ENCODE data around the gene RPL14.
A peak's percentile ranks its signal among the peaks of the same experiment; 100 is the strongest.

Gene RPL14

GRCh38 chr3:40464339-40465110 lies 7.4 kb downstream of the RPL14 start:
- no peak for DNase-seq

GRCh38 chr3:40465111-40465407 lies 7.9 kb downstream of the RPL14 start:
- DNase-seq: no peak

GRCh38 chr3:40465456-40465855 lies 8.3 kb downstream of the RPL14 start:
- DNase-seq: no peak

GRCh38 chr3:40468018-40468417 lies 10.9 kb downstream of the RPL14 start:
- DNase-seq: no peak

- no peak for DNase-seq
Observed at GRCh38 chr3:40470701-40471100, 13.6 kb downstream of the RPL14 start.

- peak; percentile 81 for DNase-seq
Observed at GRCh38 chr3:40476478-40477470, 19.6 kb downstream of the RPL14 start, which contains the start of gene ZNF619. Gene ZNF619 (plus strand): TSS chr3:40477122. CDS start chr3:40477980, 858 bp downstream.

GRCh38 chr3:40477666-40478065 lies 20.5 kb downstream of the RPL14 start:
- no peak for DNase-seq

GRCh38 chr3:40487172-40487571 lies 30.0 kb downstream of the RPL14 start:
- no peak for DNase-seq

GRCh38 chr3:40490916-40491315 lies 33.8 kb downstream of the RPL14 start:
- DNase-seq: no peak

GRCh38 chr3:40494698-40495097 lies 37.6 kb downstream of the RPL14 start:
- DNase-seq: no peak

GRCh38 chr3:40497288-40497687 lies 40.1 kb downstream of the RPL14 start:
- DNase-seq: no peak

- DNase-seq: no peak
Observed at GRCh38 chr3:40499952-40500351, 42.8 kb downstream of the RPL14 start.

- DNase-seq: no peak
Observed at GRCh38 chr3:40502034-40502433, 44.9 kb downstream of the RPL14 start.

GRCh38 chr3:40504636-40505430 lies 47.7 kb downstream of the RPL14 start:
- no peak for DNase-seq

GRCh38 chr3:40505599-40506462 lies 48.7 kb downstream of the RPL14 start, which contains the start of gene ZNF620:
Gene ZNF620 (plus strand): TSS chr3:40506039. CDS start chr3:40506353, 314 bp downstream.
- peak; percentile 82 for DNase-seq

- DNase-seq: no peak
Observed at GRCh38 chr3:40511031-40511718, 54.0 kb downstream of the RPL14 start.

- DNase-seq: no peak
Observed at GRCh38 chr3:40516201-40516600, 59.1 kb downstream of the RPL14 start.

GRCh38 chr3:40518067-40518466 lies 60.9 kb downstream of the RPL14 start:
- DNase-seq: no peak

Data from femur (tissue), 1 donor.